Sigmoid colon (tissue), 7 donors: ENCODE results near the gene DNAH17. TPM values are rescaled to one million over a fixed set of nuclear protein-coding genes. Genes with fewer than 3 reads are reported as not detected.

Experiments used
- DNase-seq: peaks from one replicate; pipeline ENCODE4 v3.0.0-alpha.2; 2019
- H3K27ac ChIP-seq, 4 donors: fragments of 200-600 bp; sonication (generic); one replicate each; pipeline ENCODE4 v1.5.1; 2016 to 2019; ENCODE audit warnings: mild to moderate bottlenecking in 1 of 4
- H3K27me3 ChIP-seq, 3 donors: fragments of 200-600 bp; sonication (generic); one replicate each; pipeline ENCODE4 v1.5.1; 2019; ENCODE audit warnings: mild to moderate bottlenecking in 1 of 3
- H3K36me3 ChIP-seq, 4 donors: fragments of 200-600 bp; sonication (generic); one replicate each; pipeline ENCODE4 v1.5.1; 2016 to 2019
- H3K4me1 ChIP-seq, 4 donors: fragments of 200-600 bp; sonication (generic); one replicate each; pipeline ENCODE4 v1.5.1; 2017 to 2019
- H3K4me3 ChIP-seq, 4 donors: fragments of 200-600 bp; sonication (generic); one replicate each; pipeline ENCODE4 v1.5.1; 2017 to 2019; ENCODE audit warnings: mild to moderate bottlenecking in 2 of 4, moderate library complexity in 1 of 4
- H3K9me3 ChIP-seq, 4 donors: fragments of 200-600 bp in 3 of 4; sonication (generic) in 3 of 4; one replicate each; pipeline versions ENCODE4 v1.5.1 to v1.6.1; 2013 to 2019
- EP300 ChIP-seq, 4 donors: sonication (generic); formaldehyde crosslinking; IDR thresholded peaks; one replicate each; pipeline ENCODE4 v1.6.1; 2017; ENCODE audit warnings: antibody characterized with exemption in 4 of 4
- POLR2A ChIP-seq, 2 donors: fragments of 450-650 bp; IDR thresholded peaks; one replicate each; pipeline ENCODE4 v1.6.1; 2016; ENCODE audit warnings: antibody characterized with exemption in 2 of 2, mild to moderate bottlenecking in 2 of 2, moderate library complexity in 2 of 2
- POLR2AphosphoS5 ChIP-seq, 4 donors: sonication (generic); formaldehyde crosslinking; IDR thresholded peaks; one replicate each; pipeline ENCODE4 v1.6.1; 2017; ENCODE audit warnings: antibody characterized with exemption in 4 of 4
- WGBS, 2 donors: extraction: QIAGEN DNeasy Blood & Tissue Kit; methylation state at CpG; one replicate each; pipeline ENCODE4 v1.1.7; 2013; 5-methylcytosine and 5-hydroxymethylcytosine counted together
- intact Hi-C: fragments of 100-400 bp; cut with DNase I; formaldehyde crosslinking; loops from one replicate; pipeline ENCODE4 v1.15.1; 2023
- polyA plus RNA-seq, 3 donors: library from polyadenylated mRNA; stranded (reverse); fragments of 200-250 nt; gene quantifications; one replicate each; pipeline ENCODE4 v1.2.3, GENCODE V29; 2013
- total RNA-seq, 4 donors: library from RNA; depleted of rRNA; stranded (reverse); fragments of >200 nt; gene quantifications; one replicate each; pipeline ENCODE4 v1.1.0, GENCODE V29; 2016
- TF ChIP-seq, protein P1 (sequence below), 4 experiments: fragments of 450-650 bp in 3 of 4; fragments of 200-600 bp in 1 of 4; IDR thresholded peaks; one replicate each; pipeline ENCODE4 v1.5.1; 2016 to 2019; ENCODE audit warnings: antibody characterized with exemption in 4 of 4, mild to moderate bottlenecking in 3 of 4, moderate library complexity in 2 of 4
- donor health status: healthy with polysubstance abuse.
- donor health status: Bipolar disorder and iron deficiency.
- donor health status: healthy.

DNAH17 gene
- total and polyA plus RNA-seq, 7 donors: 0.07 to 0.68 (median 0.26) TPM; not detected in 3

DNA sequence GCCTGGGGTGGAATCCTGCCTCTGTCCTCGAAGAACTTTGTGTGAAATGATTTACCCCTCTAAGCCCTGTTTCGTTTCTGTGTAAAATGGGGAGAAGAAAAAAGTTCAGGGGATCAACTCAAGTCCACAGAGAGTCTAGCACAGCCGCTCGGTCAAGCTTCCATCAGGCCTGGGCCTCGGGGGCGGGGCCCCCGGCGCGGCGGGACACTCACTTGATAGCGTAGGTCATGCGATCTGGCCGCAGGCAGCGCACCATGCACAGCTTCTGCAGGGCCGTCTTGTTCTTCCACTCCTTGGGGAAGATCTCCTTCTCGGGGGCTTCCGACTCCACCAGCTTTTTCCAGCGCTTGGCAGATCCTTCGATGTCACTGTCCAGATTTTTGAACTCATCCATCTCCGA, 132.8 kb downstream of the DNAH17 start:
- TF ChIP-seq, protein P1, sequence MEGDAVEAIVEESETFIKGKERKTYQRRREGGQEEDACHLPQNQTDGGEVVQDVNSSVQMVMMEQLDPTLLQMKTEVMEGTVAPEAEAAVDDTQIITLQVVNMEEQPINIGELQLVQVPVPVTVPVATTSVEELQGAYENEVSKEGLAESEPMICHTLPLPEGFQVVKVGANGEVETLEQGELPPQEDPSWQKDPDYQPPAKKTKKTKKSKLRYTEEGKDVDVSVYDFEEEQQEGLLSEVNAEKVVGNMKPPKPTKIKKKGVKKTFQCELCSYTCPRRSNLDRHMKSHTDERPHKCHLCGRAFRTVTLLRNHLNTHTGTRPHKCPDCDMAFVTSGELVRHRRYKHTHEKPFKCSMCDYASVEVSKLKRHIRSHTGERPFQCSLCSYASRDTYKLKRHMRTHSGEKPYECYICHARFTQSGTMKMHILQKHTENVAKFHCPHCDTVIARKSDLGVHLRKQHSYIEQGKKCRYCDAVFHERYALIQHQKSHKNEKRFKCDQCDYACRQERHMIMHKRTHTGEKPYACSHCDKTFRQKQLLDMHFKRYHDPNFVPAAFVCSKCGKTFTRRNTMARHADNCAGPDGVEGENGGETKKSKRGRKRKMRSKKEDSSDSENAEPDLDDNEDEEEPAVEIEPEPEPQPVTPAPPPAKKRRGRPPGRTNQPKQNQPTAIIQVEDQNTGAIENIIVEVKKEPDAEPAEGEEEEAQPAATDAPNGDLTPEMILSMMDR (IDR thresholded peaks at IDR 0.05): no peak
- TF ChIP-seq EP300 (IDR thresholded peaks at IDR 0.05): no peak
- no peak for TF ChIP-seq POLR2A (IDR thresholded peaks at IDR 0.05)
- no peak for TF ChIP-seq POLR2AphosphoS5 (IDR thresholded peaks at IDR 0.05)
- H3K27me3 ChIP-seq: peaks cover 0 to 13% (median 0%) of the 10 kb centered on the region in 3 donors
- H3K36me3 ChIP-seq: no peaks in the 10 kb centered on the region
- no peak for DNase-seq
- intact Hi-C loops: no loop called here
- 89 to 93% methylated on average over 20 of the region's 20 CpGs for WGBS, 2 donors
- H3K27ac ChIP-seq: no peak overlapping the region
- H3K4me1 ChIP-seq: no peaks in the 10 kb centered on the region
- no peaks in the 10 kb centered on the region for H3K9me3 ChIP-seq
- no peak overlapping the region for H3K4me3 ChIP-seq

DNA sequence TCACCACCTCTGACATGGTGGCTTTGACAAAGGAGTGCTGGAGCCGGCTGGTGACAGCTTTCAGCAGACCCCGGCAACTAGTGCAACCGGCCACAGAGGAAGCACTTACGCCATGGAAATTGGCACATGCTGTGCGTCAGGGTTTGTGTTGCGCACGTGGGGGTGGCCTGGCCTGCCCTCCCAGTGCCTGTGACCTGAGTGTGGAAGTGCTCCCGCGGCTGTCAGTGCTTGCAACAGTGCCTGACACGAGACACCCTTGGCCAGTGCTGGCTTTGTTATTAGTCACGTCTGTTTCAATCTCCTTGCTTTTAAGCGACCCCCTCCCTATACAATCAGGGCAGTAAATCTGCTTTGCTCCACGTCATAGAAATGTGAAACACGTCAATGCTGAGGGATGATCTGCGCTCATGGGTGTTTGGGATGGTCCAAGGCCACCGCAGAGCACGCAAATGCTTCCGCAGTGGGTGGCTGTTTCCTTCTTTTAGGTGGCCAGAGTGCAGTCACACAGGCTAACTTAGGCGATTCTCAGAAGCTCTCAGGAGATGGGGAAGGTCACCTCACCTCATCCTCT, 134.5 kb downstream of the DNAH17 start:
- no peaks in the 10 kb centered on the region for H3K36me3 ChIP-seq
- no peaks in the 10 kb centered on the region for H3K4me1 ChIP-seq
- peak; percentile 92 for DNase-seq
- WGBS, 2 donors: 71 to 74% methylated on average over 19 of the region's 19 CpGs
- intact Hi-C loops: no loop called here
- H3K4me3 ChIP-seq: no peak overlapping the region
- H3K9me3 ChIP-seq: no peaks in the 10 kb centered on the region
- H3K27me3 ChIP-seq: peaks cover 3 to 18% (median 4%) of the 10 kb centered on the region in 3 donors
- TF ChIP-seq POLR2A (IDR thresholded peaks at IDR 0.05) (no peak), EP300 (IDR thresholded peaks at IDR 0.05) (peak; percentile 13 to 86 (median 40)), POLR2AphosphoS5 (IDR thresholded peaks at IDR 0.05) (peak in 3 of 4 donors; percentile 35 to 65 (median 41))
- TF ChIP-seq, protein P1 (IDR thresholded peaks at IDR 0.05): no peak
- no peak overlapping the region for H3K27ac ChIP-seq

DNA sequence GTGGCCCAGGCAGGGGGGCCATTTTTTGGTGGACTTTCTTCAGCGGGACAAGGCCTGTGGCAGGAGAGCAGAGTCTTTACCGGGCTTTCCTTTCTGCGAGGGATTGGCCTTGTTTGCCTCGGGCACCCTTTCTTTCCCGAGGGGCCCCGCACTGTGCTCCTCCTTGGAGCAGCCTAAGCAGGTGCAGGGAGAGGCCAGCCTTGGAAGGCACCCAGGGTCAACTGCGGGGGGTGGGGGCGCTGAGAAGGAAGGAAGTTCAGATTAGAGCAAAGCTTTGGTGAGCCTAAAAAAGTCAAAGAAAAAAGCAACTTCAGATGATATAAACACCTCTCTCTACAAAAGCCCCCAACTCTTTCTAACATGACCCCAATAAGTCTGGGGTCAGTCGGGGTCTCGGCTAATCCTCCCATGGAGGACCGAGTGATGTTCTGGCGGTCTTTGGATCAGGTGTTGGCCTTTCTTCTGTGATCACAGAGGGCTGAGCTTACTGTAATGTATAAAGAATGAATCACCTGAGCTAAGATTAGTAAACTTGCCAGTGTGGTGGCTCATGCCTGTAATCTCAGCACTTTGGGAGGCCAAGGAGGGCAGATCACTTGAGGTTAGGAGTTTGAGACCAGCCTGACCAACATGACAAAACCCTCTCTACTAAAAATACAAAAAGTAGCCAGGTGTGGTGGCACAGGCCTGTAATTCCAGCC, 135.8 kb downstream of the DNAH17 start:
- Histone ChIP-seq H3K4me1 (no peaks in the 10 kb centered on the region), H3K9me3 (no peaks in the 10 kb centered on the region), H3K27me3 (peaks cover 3 to 29% (median 12%) of the 10 kb centered on the region in 3 donors), H3K4me3 (no peak overlapping the region), H3K27ac (no peak overlapping the region), H3K36me3 (no peaks in the 10 kb centered on the region)
- WGBS, 2 donors: 32 to 51% methylated on average over 12 of the region's 12 CpGs
- intact Hi-C loops: no loop called here
- DNase-seq: no peak
- TF ChIP-seq POLR2AphosphoS5 (IDR thresholded peaks at IDR 0.05) (no peak), POLR2A (IDR thresholded peaks at IDR 0.05) (no peak), EP300 (IDR thresholded peaks at IDR 0.05) (no peak)

- no peak for DNase-seq
- H3K4me1 ChIP-seq: no peaks in the 10 kb centered on the region
- H3K4me3 ChIP-seq: no peak overlapping the region
- H3K27ac ChIP-seq: no peak overlapping the region
- no peak for TF ChIP-seq POLR2AphosphoS5 (IDR thresholded peaks at IDR 0.05)
- no peak for TF ChIP-seq POLR2A (IDR thresholded peaks at IDR 0.05)
- TF ChIP-seq EP300 (IDR thresholded peaks at IDR 0.05): no peak
- TF ChIP-seq, protein P1 (IDR thresholded peaks at IDR 0.05): no peak
- no peaks in the 10 kb centered on the region for H3K36me3 ChIP-seq
- peaks cover 3 to 38% (median 12%) of the 10 kb centered on the region in 3 donors for H3K27me3 ChIP-seq
- H3K9me3 ChIP-seq: no peaks in the 10 kb centered on the region
- 87% methylated on average over 16 of the region's 16 CpGs for WGBS, 2 donors
- intact Hi-C loops: no loop called here
These were observed 138.4 kb downstream of the DNAH17 start for GRCh38 chr17:78438694-78439325.

- H3K27ac ChIP-seq: no peak overlapping the region
- 87 to 95% methylated on average over 10 of the region's 10 CpGs for WGBS, 2 donors
- no peaks in the 10 kb centered on the region for H3K36me3 ChIP-seq
- no peak overlapping the region for H3K4me3 ChIP-seq
- no peak for DNase-seq
- intact Hi-C loops: no loop called here
- H3K27me3 ChIP-seq: peaks cover 3 to 38% (median 12%) of the 10 kb centered on the region in 3 donors
- TF ChIP-seq EP300 (IDR thresholded peaks at IDR 0.05): no peak
- TF ChIP-seq POLR2AphosphoS5 (IDR thresholded peaks at IDR 0.05): no peak
- TF ChIP-seq POLR2A (IDR thresholded peaks at IDR 0.05): no peak
- TF ChIP-seq, protein P1 (IDR thresholded peaks at IDR 0.05): no peak
- no peaks in the 10 kb centered on the region for H3K4me1 ChIP-seq
- no peaks in the 10 kb centered on the region for H3K9me3 ChIP-seq
These were observed 138.9 kb downstream of the DNAH17 start for GRCh38 chr17:78438271-78438691.
